GM12878 (cell line): ENCODE results near the gene SLC38A2. TPM values are rescaled to one million over a fixed set of nuclear protein-coding genes. Genes with fewer than 3 reads are reported as not detected.

Experiments
- ATAC-seq: fragments of 200-7000 bp; cut with Tn5 transposase; 3 replicates; pipeline ENCODE4 v1.9.1; 2020; ENCODE audit warnings: mild to moderate bottlenecking, moderate library complexity
- BruUV-seq: library from RNA; stranded (reverse); fragments of 400-500 nt; replicated peaks from 2 replicates; lab custom pipeline; 2021; lab: Mats Ljungman, UMichigan
- CTCF ChIA-PET: fragments of 300-600 bp; sonication (Branson Sonifier 250); formaldehyde crosslinking; extraction: SDS; loops from one replicate; lab custom pipeline; 2021; ENCODE audit warnings: inconsistent platforms; lab: Yijun Ruan, JAX
- POLR2A ChIA-PET: fragments of 350-600 bp; formaldehyde crosslinking; extraction: SDS; loops from one replicate; lab custom pipeline; 2021; ENCODE audit warnings: inconsistent platforms; lab: Charles Lee
- RAD21 ChIA-PET: fragments of 300-600 bp; sonication (Branson Sonifier 250); formaldehyde crosslinking; loops from one replicate; lab custom pipeline; 2023; ENCODE audit warnings: antibody characterized with exemption; ENCODE audit not compliant: unreplicated experiment; lab: Charles Lee
- SMC1A ChIA-PET: fragments of 300-600 bp; sonication (Branson Sonifier 250); formaldehyde crosslinking; loops from one replicate; lab custom pipeline; 2023; ENCODE audit not compliant: unreplicated experiment, uncharacterized antibody; lab: Charles Lee
- DNase-seq: peaks from one replicate; pipeline ENCODE4 v3.0.0-alpha.2; 2011; ENCODE audit warnings: low read depth, low spot score
- FAIRE-seq: peaks from 3 replicates; lab custom pipeline; 2011; peaks lifted over from hg19 to GRCh38; lab: Jason Lieb, UNC
- H2AFZ ChIP-seq: 2 replicates; pipeline ENCODE4 v1.6.0; 2011; ENCODE audit warnings: low read depth, low read length, control low read depth; ENCODE audit not compliant: control insufficient read depth
- H3K27ac ChIP-seq: 2 replicates; pipeline ENCODE4 v1.5.1; 2011; ENCODE audit warnings: control low read depth; ENCODE audit not compliant: control insufficient read depth, insufficient read depth
- H3K27me3 ChIP-seq, 2 experiments: replicated peaks in 1 of 2; 2 replicates each; pipeline versions ENCODE4 v1.6.0 to v1.6.1; 2011; ENCODE audit warnings: low read length in 1 of 2; ENCODE audit not compliant: control insufficient read depth in 2 of 2, insufficient read depth in 2 of 2
- H3K36me3 ChIP-seq, 2 experiments: 2 replicates each; pipeline ENCODE4 v1.5.1; 2011; ENCODE audit warnings: low read length in 1 of 2; ENCODE audit not compliant: control insufficient read depth in 2 of 2, insufficient read depth in 2 of 2
- H3K4me1 ChIP-seq: 2 replicates; pipeline ENCODE4 v1.6.1; 2011; ENCODE audit warnings: mild to moderate bottlenecking, low read length, moderate library complexity, mixed read lengths; ENCODE audit not compliant: control insufficient read depth, insufficient read depth
- H3K4me2 ChIP-seq: 2 replicates; pipeline ENCODE4 v1.6.0; 2011; ENCODE audit warnings: control low read depth; ENCODE audit not compliant: control insufficient read depth, insufficient read depth
- H3K4me3 ChIP-seq: fragments of 200-600 bp; sonication (generic); 2 replicates; pipeline ENCODE4 v1.5.1; 2016
- H3K79me2 ChIP-seq: 2 replicates; pipeline ENCODE4 v1.6.0; 2011; ENCODE audit warnings: low read length; ENCODE audit not compliant: control insufficient read depth, insufficient read depth
- H3K9ac ChIP-seq: 2 replicates; pipeline ENCODE4 v1.8.0; 2011; ENCODE audit warnings: low read length, control low read depth, mixed read lengths; ENCODE audit not compliant: control insufficient read depth, insufficient read depth
- H3K9me3 ChIP-seq: replicated peaks from 3 replicates; pipeline ENCODE4 v1.5.1; 2011; ENCODE audit warnings: mild to moderate bottlenecking, low read length; ENCODE audit not compliant: control insufficient read depth, insufficient read depth
- H4K20me1 ChIP-seq: 2 replicates; pipeline ENCODE4 v1.6.0; 2011; ENCODE audit not compliant: control insufficient read depth, insufficient read depth
- YY1 ChIP-seq: IDR thresholded peaks from 2 replicates; pipeline ENCODE4 v1.6.1; 2011; ENCODE audit warnings: low read depth, mild to moderate bottlenecking, low read length
- ZNF687 ChIP-seq: fragments of 450-650 bp; IDR thresholded peaks from 2 replicates; pipeline ENCODE4 v1.6.1; 2017; ENCODE audit warnings: mild to moderate bottlenecking, moderate library complexity
- WGBS: methylation state at CpG from one replicate; pipeline ENCODE4 v1.1.6; 2016; ENCODE audit warnings: low lambda C conversion rate; ENCODE audit not compliant: insufficient replicate concordance, insufficient coverage; ENCODE audit errors: missing lambda C conversion rate; 5-methylcytosine and 5-hydroxymethylcytosine counted together
- in situ Hi-C: fragments of 300-500 bp; cut with MboI; formaldehyde crosslinking; loops from 9 replicates; pipeline ENCODE4 v1.14.3; 2018; ENCODE audit warnings: mixed read lengths
- intact Hi-C: fragments of 100-400 bp; cut with micrococcal nuclease; formaldehyde crosslinking; loops from one replicate; pipeline ENCODE4 v1.14.2; 2022; ENCODE audit not compliant: unreplicated experiment
- polyA plus RNA-seq, 11 experiments: library from polyadenylated mRNA; depleted of rRNA in 4 of 11; unstranded in 6 of 11; stranded (reverse) in 5 of 11; fragments of >200 nt; fragmentation: Nextera tagmentation in 4 of 11; fragmentation: Illumina TruSeq in 1 of 11; extraction: Ambion mirVana in 4 of 11; extraction: Trizol in 1 of 11; gene quantifications; 1 replicate in 1 of 11; 2 replicates in 10 of 11; pipeline versions ENCODE4 v1.2.1 to v1.2.3, GENCODE V29; 2011 to 2016; ENCODE audit warnings: inconsistent platforms in 2 of 11, missing spikeins in 2 of 11, low read depth in 1 of 11
- total RNA-seq, 4 experiments: library from RNA; depleted of rRNA in 3 of 4; stranded (reverse); fragments of >200 nt in 3 of 4; fragmentation: Illumina TruSeq in 1 of 4; extraction: Trizol in 1 of 4; gene quantifications; 2 replicates each; pipeline versions ENCODE4 v1.2.1 to v1.2.3, GENCODE V29; 2013 to 2021
- TF ChIP-seq, protein P1 (sequence below): fragments of 450-650 bp; IDR thresholded peaks from 2 replicates; pipeline ENCODE4 v1.6.1; 2018; ENCODE audit warnings: mild to moderate bottlenecking, low read depth, moderate library complexity; ENCODE audit not compliant: partially characterized antibody

Gene SLC38A2
- total and polyA plus RNA-seq, 10 of the 15 experiments (the other 5 are each of a cell fraction or from before 2014, with no cell fraction given), result 36.2 to 118 (median 79.8) TPM

DNA sequence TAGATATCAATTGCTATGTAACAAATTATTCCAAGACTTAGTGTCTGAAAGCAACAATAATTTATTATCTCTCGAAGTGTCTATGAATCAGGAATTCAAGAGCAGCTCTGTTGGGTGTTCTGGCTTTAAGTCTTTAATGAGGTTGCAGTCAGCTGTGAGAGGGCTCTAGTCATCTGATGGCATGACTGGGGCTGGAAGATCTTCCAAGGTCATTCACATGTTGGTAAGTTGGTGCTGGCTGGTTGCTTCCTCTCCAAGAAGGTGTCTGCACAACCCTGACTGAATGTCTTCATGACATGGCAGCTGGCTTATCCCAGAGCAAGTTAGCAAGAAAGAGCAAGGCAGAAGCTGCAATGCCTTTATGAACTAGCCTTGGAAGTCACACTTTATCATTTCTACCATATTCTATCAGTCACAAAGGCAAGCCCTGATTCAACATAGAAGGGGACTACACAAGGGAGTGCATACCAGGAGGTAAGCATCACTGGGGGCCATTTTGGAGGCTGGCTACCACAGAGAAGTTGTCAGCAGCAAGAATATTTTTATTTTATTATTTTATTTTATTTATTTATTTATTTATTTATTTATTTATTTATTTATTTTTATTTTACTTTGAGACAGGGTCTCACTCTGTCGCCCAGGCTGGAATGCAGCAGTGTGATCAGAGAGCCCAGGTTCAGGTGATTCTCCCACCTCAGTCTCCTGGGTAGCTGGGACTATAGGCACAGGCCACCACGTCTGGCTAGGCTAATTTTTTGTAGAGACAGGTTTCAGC lies 7.6 kb upstream of the SLC38A2 start (continued):
- TF ChIP-seq ZNF687, result no peak
- TF ChIP-seq YY1, result no peak

DNA sequence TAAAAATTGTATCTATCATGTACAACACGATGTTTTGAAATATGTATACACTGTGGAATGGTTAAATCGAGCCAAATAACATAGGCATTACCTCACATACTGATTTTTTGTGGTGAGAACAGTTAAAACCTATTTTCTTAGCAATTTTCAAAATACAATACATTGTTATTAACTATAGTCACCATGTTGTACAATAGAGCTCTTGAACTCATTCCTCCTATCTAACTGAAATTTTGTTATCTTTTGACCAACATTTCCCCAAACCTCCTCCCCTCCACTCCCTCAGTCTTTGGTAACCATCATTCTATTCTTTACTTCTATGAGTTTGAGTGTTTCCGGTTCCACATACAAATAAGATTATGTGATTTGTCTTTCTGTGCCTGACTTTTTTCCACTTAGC lies 6.8 kb upstream of the SLC38A2 start:
- no peak overlapping the region for H3K27ac ChIP-seq
- no TSS peak for BruUV-seq
- TF ChIP-seq, protein P1, sequence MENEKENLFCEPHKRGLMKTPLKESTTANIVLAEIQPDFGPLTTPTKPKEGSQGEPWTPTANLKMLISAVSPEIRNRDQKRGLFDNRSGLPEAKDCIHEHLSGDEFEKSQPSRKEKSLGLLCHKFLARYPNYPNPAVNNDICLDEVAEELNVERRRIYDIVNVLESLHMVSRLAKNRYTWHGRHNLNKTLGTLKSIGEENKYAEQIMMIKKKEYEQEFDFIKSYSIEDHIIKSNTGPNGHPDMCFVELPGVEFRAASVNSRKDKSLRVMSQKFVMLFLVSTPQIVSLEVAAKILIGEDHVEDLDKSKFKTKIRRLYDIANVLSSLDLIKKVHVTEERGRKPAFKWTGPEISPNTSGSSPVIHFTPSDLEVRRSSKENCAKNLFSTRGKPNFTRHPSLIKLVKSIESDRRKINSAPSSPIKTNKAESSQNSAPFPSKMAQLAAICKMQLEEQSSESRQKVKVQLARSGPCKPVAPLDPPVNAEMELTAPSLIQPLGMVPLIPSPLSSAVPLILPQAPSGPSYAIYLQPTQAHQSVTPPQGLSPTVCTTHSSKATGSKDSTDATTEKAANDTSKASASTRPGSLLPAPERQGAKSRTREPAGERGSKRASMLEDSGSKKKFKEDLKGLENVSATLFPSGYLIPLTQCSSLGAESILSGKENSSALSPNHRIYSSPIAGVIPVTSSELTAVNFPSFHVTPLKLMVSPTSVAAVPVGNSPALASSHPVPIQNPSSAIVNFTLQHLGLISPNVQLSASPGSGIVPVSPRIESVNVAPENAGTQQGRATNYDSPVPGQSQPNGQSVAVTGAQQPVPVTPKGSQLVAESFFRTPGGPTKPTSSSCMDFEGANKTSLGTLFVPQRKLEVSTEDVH, result no peak
- TF ChIP-seq, all 136 proteins: peak for 0
- no peaks in the 10 kb centered on the region for H3K27me3 ChIP-seq
- WGBS, result 60% methylated on average over 3 of the region's 3 CpGs
- intact Hi-C loops (loop anchor here (10.0 kb wide), 1 partner anchor 1165 kb away; the partner anchor contains the start of gene ANO6), in situ Hi-C loops (no loop called here)
- CTCF ChIA-PET, result no interaction called here
- RAD21 ChIA-PET, result no interaction called here
- peaks cover 14% of the 10 kb centered on the region for H3K79me2 ChIP-seq
- no peaks in the 10 kb centered on the region; the same call in 2 of the 3 replicates for H3K9me3 ChIP-seq
- no peak overlapping the region for H2AFZ ChIP-seq
- ATAC-seq, result no peak
- POLR2A ChIA-PET, result no interaction called here
- no peaks in the 10 kb centered on the region for H3K36me3 ChIP-seq
- no peaks in the 10 kb centered on the region for H4K20me1 ChIP-seq
- no peak overlapping the region for H3K4me2 ChIP-seq
- SMC1A ChIA-PET, result no interaction called here
- H3K4me1 ChIP-seq, result peaks cover 8% of the 10 kb centered on the region
- DNase-seq, result no peak
- no peak overlapping the region for H3K4me3 ChIP-seq
- FAIRE-seq, result no peak
- H3K9ac ChIP-seq, result no peak overlapping the region
